C4-2B (cell line): ENCODE measurements around the gene PRIMPOL.

Experiments
- ZFX ChIP-seq: fragments of 450-650 bp; IDR thresholded peaks from 2 replicates; pipeline ENCODE4 v1.6.1; 2017
- TF ChIP-seq, protein P1 (sequence below): fragments of 450-650 bp; conservative IDR thresholded peaks from 2 replicates; pipeline ENCODE4 v1.5.1; 2017; ENCODE audit warnings: mild to moderate bottlenecking

DNA sequence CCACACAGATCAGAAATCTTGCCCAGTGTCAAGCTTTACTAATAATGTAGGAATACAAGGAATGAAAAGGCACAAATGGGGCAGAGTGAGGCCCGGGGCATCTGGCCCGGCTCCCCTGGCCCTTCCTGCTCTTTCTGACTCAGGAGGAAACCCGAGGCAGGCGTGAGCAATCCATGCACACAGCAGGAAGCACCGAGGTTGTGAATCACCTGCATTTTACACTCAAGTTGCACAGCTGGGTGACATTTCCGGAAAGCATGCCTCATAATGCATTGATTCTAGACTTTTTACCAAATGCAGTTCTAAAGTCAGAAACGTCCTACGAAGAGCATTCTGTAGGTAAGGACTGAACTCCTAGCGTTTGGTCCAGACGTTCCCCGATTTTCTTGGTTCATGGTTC is 38.9 kb downstream of the PRIMPOL start:
- TF ChIP-seq, protein P1, sequence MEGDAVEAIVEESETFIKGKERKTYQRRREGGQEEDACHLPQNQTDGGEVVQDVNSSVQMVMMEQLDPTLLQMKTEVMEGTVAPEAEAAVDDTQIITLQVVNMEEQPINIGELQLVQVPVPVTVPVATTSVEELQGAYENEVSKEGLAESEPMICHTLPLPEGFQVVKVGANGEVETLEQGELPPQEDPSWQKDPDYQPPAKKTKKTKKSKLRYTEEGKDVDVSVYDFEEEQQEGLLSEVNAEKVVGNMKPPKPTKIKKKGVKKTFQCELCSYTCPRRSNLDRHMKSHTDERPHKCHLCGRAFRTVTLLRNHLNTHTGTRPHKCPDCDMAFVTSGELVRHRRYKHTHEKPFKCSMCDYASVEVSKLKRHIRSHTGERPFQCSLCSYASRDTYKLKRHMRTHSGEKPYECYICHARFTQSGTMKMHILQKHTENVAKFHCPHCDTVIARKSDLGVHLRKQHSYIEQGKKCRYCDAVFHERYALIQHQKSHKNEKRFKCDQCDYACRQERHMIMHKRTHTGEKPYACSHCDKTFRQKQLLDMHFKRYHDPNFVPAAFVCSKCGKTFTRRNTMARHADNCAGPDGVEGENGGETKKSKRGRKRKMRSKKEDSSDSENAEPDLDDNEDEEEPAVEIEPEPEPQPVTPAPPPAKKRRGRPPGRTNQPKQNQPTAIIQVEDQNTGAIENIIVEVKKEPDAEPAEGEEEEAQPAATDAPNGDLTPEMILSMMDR, result no peak
- TF ChIP-seq ZFX, result no peak
